H1 (cell line): ENCODE data around the gene ADAMTSL2. TPM values are rescaled to one million over a fixed set of nuclear protein-coding genes. Genes with fewer than 3 reads are reported as not detected.

Experiments used
- BCL11A ChIP-seq, 2 experiments: IDR thresholded peaks; one replicate each; pipeline ENCODE4 v1.6.1; 2011; ENCODE audit warnings: low read depth in 2 of 2, low read length in 2 of 2, mild to moderate bottlenecking in 2 of 2
- CEBPB ChIP-seq: IDR thresholded peaks from 2 replicates; pipeline ENCODE4 v1.6.1; 2012; ENCODE audit warnings: low read depth, low read length
- GTF2F1 ChIP-seq: IDR thresholded peaks from 2 replicates; pipeline ENCODE4 v1.6.1; 2012; ENCODE audit warnings: low read depth, low read length, improper control_type of control experiment, borderline replicate concordance
- MAX ChIP-seq: IDR thresholded peaks from 2 replicates; pipeline ENCODE4 v1.6.1; 2012; ENCODE audit warnings: inconsistent platforms
- RBBP5 ChIP-seq: IDR thresholded peaks from 2 replicates; pipeline ENCODE4 v1.7.1; 2012; ENCODE audit warnings: low read depth, mild to moderate bottlenecking, inconsistent platforms, low read length, moderate library complexity, borderline replicate concordance
- RXRA ChIP-seq: IDR thresholded peaks from 2 replicates; pipeline ENCODE4 v1.6.1; 2011; ENCODE audit warnings: low read depth, mild to moderate bottlenecking, low read length, moderate library complexity; ENCODE audit not compliant: insufficient read depth
- SP4 ChIP-seq: IDR thresholded peaks from 2 replicates; pipeline ENCODE4 v1.6.1; 2012; ENCODE audit warnings: low read length, inconsistent platforms
- polyA plus RNA-seq, 7 experiments: library from polyadenylated mRNA; depleted of rRNA in 3 of 7; stranded (reverse) in 5 of 7; unstranded in 2 of 7; fragments of >200 nt in 5 of 7; fragments of 200-250 nt in 2 of 7; gene quantifications; 1 replicate in 5 of 7; 2 replicates in 1 of 7; 4 replicates in 1 of 7; pipeline versions ENCODE4 v1.2.1 to v1.2.3, GENCODE V29; 2011 to 2013; ENCODE audit warnings: missing spikeins in 2 of 7, mixed read lengths in 2 of 7
- total RNA-seq: library from RNA; stranded (reverse); fragmentation: NEBNext Ultra II Directional; extraction: Animal tissue kit (Norgen Biotek cat#: 25700); gene quantifications from 2 replicates; pipeline ENCODE4 v1.2.1, GENCODE V29; 2021
- TF ChIP-seq, protein P1 (sequence below): IDR thresholded peaks from 2 replicates; pipeline ENCODE4 v1.6.1; 2012; ENCODE audit warnings: low read length, inconsistent platforms

Gene ADAMTSL2
- total and polyA plus RNA-seq, 2 of the 8 experiments (the other 6 are each of a cell fraction or from before 2014, with no cell fraction given), result 0.74 to 0.76 TPM

- no peak for TF ChIP-seq GTF2F1
- TF ChIP-seq CEBPB, result no peak
- TF ChIP-seq BCL11A (IDR thresholded peaks at IDR 0.05; ENCODE audit: low read depth in 2 of 2, low read length in 2 of 2), result no peak
- no peak for TF ChIP-seq RBBP5
- no peak for TF ChIP-seq SP4
- TF ChIP-seq RXRA, result no peak
- TF ChIP-seq, protein P1, sequence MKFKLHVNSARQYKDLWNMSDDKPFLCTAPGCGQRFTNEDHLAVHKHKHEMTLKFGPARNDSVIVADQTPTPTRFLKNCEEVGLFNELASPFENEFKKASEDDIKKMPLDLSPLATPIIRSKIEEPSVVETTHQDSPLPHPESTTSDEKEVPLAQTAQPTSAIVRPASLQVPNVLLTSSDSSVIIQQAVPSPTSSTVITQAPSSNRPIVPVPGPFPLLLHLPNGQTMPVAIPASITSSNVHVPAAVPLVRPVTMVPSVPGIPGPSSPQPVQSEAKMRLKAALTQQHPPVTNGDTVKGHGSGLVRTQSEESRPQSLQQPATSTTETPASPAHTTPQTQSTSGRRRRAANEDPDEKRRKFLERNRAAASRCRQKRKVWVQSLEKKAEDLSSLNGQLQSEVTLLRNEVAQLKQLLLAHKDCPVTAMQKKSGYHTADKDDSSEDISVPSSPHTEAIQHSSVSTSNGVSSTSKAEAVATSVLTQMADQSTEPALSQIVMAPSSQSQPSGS, result no peak
- no peak for TF ChIP-seq MAX
Observed at GRCh38 chr9:133513214-133514100, 21.0 kb upstream of the ADAMTSL2 start (continued).
